GM21619 (cell line): ENCODE results near the gene HOXD10.

Experiments
- ATAC-seq: cut with Tn5 transposase; IDR thresholded peaks from one replicate; pipeline ENCODE4 v1.9.1; 2021; ENCODE audit not compliant: unreplicated experiment

HOXD10 gene

GRCh38 chr2:176115883-176116813 lies at the start of gene HOXD10:
Gene HOXD10, plus strand, starts transcription at chr2:176116778. Its CDS starts 56 bp downstream, at chr2:176116834.
- ATAC-seq: no peak

- no peak for ATAC-seq
These were observed 48.8 kb upstream of the HOXD10 start for GRCh38 chr2:176067589-176068418.

- ATAC-seq: no peak
These were observed 48.2 kb upstream of the HOXD10 start for GRCh38 chr2:176068419-176068832.

- no peak for ATAC-seq
These were observed 45.0 kb upstream of the HOXD10 start for GRCh38 chr2:176071330-176072291.

GRCh38 chr2:176072292-176072669 lies 44.3 kb upstream of the HOXD10 start:
- ATAC-seq: no peak

GRCh38 chr2:176072951-176073904 lies 43.4 kb upstream of the HOXD10 start:
- ATAC-seq: no peak

- ATAC-seq: no peak
These were observed 41.6 kb upstream of the HOXD10 start for GRCh38 chr2:176074919-176075425.

- ATAC-seq: no peak
These were observed 41.1 kb upstream of the HOXD10 start for GRCh38 chr2:176075481-176075880.

- ATAC-seq: no peak
These were observed 40.5 kb upstream of the HOXD10 start for GRCh38 chr2:176076063-176076462.

GRCh38 chr2:176076796-176077195 lies 39.8 kb upstream of the HOXD10 start:
- ATAC-seq: no peak

- no peak for ATAC-seq
These were observed 37.9 kb upstream of the HOXD10 start for GRCh38 chr2:176078541-176079284.

GRCh38 chr2:176079285-176079830 lies 37.2 kb upstream of the HOXD10 start:
- no peak for ATAC-seq

- no peak for ATAC-seq
These were observed 36.6 kb upstream of the HOXD10 start for GRCh38 chr2:176079831-176080539.

- no peak for ATAC-seq
These were observed 35.8 kb upstream of the HOXD10 start for GRCh38 chr2:176080540-176081375.

GRCh38 chr2:176081376-176081836 lies 35.2 kb upstream of the HOXD10 start:
- no peak for ATAC-seq

GRCh38 chr2:176081837-176082524 lies 34.6 kb upstream of the HOXD10 start:
- no peak for ATAC-seq
